ENCODE measurements around the gene NIPBL.

NIPBL gene

DNA sequence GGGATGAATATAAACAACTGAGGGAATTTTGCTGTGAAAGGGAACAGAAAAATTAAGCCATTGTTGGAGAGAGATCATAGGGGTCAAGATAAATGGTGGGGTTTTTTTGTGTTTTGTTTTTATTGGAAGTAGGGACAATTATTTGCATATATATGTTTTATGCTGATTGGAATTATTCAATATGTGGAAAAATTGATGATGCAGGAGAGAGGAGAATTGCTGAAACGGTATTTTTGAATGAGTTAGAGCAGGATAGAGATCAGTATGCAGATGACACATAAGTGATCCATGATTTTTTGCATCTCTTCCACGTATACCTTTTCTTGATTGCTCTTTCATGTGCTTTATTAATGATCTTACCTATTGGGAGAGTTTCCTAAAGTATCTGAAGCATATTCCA lies 67.5 kb downstream of the NIPBL start:
- Histone ChIP-seq H3K36me3 (ENCODE audit: insufficient read depth, low read length) (no peaks in the 10 kb centered on the region), H3K4me1 (ENCODE audit: insufficient read depth, low read length, severe bottlenecking) (no peaks in the 10 kb centered on the region), H3K79me2 (ENCODE audit: insufficient read depth, low read length) (peaks cover 75% of the 10 kb centered on the region)

DNA sequence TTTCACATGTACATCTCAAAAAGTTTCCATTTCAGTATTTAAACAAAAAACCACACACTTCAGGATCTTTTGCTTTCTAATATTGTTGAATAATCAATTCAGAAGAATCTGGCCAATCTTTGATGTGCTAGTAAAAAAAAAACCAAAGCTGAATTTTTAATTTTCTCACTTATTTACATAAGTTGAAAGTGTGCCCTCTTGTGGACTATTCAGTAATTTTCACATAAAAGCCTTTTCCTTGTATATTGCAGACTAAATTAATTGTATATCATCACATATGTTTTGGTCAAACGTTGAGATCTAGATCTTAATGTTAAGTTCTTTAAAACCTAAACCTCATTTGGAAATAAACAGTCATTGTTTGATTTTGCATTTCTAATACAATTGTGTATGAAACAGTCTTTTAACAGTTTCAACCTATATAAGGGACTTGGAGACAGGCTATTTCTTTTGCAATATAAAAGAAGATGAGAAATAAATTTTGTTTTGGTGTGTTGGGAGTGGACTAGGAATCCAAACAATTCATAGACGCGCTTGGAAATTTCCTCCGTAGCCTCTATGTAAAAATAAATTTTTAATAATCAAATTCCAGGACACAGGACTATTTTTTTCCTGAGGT lies 68.1 kb downstream of the NIPBL start:
- H4K20me1 ChIP-seq (ENCODE audit: insufficient read depth, low read length): no peaks in the 10 kb centered on the region
- H3K79me2 ChIP-seq (ENCODE audit: insufficient read depth, low read length): peaks cover 75% of the 10 kb centered on the region
- H3K27me3 ChIP-seq (ENCODE audit: insufficient read depth, low read length): no peaks in the 10 kb centered on the region
- no peak overlapping the region for H3K9ac ChIP-seq (ENCODE audit: low read length)
- H2AFZ ChIP-seq (ENCODE audit: low read length): no peak overlapping the region
- H3K9me3 ChIP-seq (ENCODE audit: low read length): no peaks in the 10 kb centered on the region
- no peaks in the 10 kb centered on the region for H3K9me2 ChIP-seq (ENCODE audit: low read depth, low read length)
- TF ChIP-seq, protein P1, sequence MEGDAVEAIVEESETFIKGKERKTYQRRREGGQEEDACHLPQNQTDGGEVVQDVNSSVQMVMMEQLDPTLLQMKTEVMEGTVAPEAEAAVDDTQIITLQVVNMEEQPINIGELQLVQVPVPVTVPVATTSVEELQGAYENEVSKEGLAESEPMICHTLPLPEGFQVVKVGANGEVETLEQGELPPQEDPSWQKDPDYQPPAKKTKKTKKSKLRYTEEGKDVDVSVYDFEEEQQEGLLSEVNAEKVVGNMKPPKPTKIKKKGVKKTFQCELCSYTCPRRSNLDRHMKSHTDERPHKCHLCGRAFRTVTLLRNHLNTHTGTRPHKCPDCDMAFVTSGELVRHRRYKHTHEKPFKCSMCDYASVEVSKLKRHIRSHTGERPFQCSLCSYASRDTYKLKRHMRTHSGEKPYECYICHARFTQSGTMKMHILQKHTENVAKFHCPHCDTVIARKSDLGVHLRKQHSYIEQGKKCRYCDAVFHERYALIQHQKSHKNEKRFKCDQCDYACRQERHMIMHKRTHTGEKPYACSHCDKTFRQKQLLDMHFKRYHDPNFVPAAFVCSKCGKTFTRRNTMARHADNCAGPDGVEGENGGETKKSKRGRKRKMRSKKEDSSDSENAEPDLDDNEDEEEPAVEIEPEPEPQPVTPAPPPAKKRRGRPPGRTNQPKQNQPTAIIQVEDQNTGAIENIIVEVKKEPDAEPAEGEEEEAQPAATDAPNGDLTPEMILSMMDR (IDR thresholded peaks at IDR 0.05; ENCODE audit: low read length): peak; percentile 65
- TF ChIP-seq EZH2 (IDR thresholded peaks at IDR 0.05; ENCODE audit: borderline replicate concordance, low read length): no peak
- no peak overlapping the region for H3K27ac ChIP-seq (ENCODE audit: low read depth, low read length, poor library complexity, severe bottlenecking)
- H3K4me1 ChIP-seq (ENCODE audit: insufficient read depth, low read length, severe bottlenecking): peaks cover 5% of the 10 kb centered on the region
- no peaks in the 10 kb centered on the region for H3K36me3 ChIP-seq (ENCODE audit: insufficient read depth, low read length)
- H3K4me2 ChIP-seq (ENCODE audit: low read length): no peak overlapping the region
- H3F3A ChIP-seq (ENCODE audit: insufficient read depth, low read length): no peaks in the 10 kb centered on the region
- no peak overlapping the region for H3K4me3 ChIP-seq (ENCODE audit: low read depth, low read length, poor library complexity, severe bottlenecking)

More for the DNA sequence above, 67.5 kb downstream of the NIPBL start:
- H3K27me3 ChIP-seq (ENCODE audit: insufficient read depth, low read length): no peaks in the 10 kb centered on the region
- H3F3A ChIP-seq (ENCODE audit: insufficient read depth, low read length): no peaks in the 10 kb centered on the region
- TF ChIP-seq, protein P1 (IDR thresholded peaks at IDR 0.05; ENCODE audit: low read length): no peak
- no peak for TF ChIP-seq EZH2 (IDR thresholded peaks at IDR 0.05; ENCODE audit: borderline replicate concordance, low read length)
- H3K4me2 ChIP-seq (ENCODE audit: low read length): no peak overlapping the region
- no peak overlapping the region for H3K9ac ChIP-seq (ENCODE audit: low read length)
- no peaks in the 10 kb centered on the region for H3K9me2 ChIP-seq (ENCODE audit: low read depth, low read length)
- no peaks in the 10 kb centered on the region for H4K20me1 ChIP-seq (ENCODE audit: insufficient read depth, low read length)
- no peak overlapping the region for H3K27ac ChIP-seq (ENCODE audit: low read depth, low read length, poor library complexity, severe bottlenecking)
- H2AFZ ChIP-seq (ENCODE audit: low read length): no peak overlapping the region
- no peak overlapping the region for H3K4me3 ChIP-seq (ENCODE audit: low read depth, low read length, poor library complexity, severe bottlenecking)
- no peaks in the 10 kb centered on the region for H3K9me3 ChIP-seq (ENCODE audit: low read length)

DNA sequence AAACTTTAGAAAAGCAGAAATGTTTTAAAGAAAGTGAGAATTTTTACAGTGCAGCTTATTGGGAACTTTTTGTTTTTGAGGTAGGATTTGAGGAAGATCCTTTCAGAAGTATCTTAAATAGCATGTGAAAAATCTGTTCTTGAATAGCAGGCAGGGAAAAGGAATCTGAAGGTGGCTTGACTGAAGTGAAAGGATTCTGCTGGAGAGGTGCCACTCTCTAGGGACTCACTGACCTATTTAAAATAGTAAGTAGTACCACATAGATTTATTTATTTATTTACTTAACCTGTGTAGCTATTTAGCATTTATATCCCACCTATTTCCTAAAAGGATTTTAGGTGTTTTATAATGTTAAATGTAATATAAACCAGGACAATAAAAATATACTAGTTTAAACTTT lies 69.1 kb downstream of the NIPBL start:
- no peaks in the 10 kb centered on the region for H3K9me3 ChIP-seq (ENCODE audit: low read length)
- H3K27ac ChIP-seq (ENCODE audit: low read depth, low read length, poor library complexity, severe bottlenecking): no peak overlapping the region
- H3K9me2 ChIP-seq (ENCODE audit: low read depth, low read length): no peaks in the 10 kb centered on the region
- H3K79me2 ChIP-seq (ENCODE audit: insufficient read depth, low read length): peaks cover 72% of the 10 kb centered on the region
- H2AFZ ChIP-seq (ENCODE audit: low read length): no peak overlapping the region
- H3K27me3 ChIP-seq (ENCODE audit: insufficient read depth, low read length): no peaks in the 10 kb centered on the region
- H3K36me3 ChIP-seq (ENCODE audit: insufficient read depth, low read length): no peaks in the 10 kb centered on the region
- no peak overlapping the region for H3K9ac ChIP-seq (ENCODE audit: low read length)
- peaks cover 11% of the 10 kb centered on the region for H3K4me1 ChIP-seq (ENCODE audit: insufficient read depth, low read length, severe bottlenecking)
- H3F3A ChIP-seq (ENCODE audit: insufficient read depth, low read length): no peaks in the 10 kb centered on the region
- TF ChIP-seq, protein P1 (IDR thresholded peaks at IDR 0.05; ENCODE audit: low read length): no peak
- no peak for TF ChIP-seq EZH2 (IDR thresholded peaks at IDR 0.05; ENCODE audit: borderline replicate concordance, low read length)
- no peak overlapping the region for H3K4me2 ChIP-seq (ENCODE audit: low read length)
- H3K4me3 ChIP-seq (ENCODE audit: low read depth, low read length, poor library complexity, severe bottlenecking): no peak overlapping the region
- H4K20me1 ChIP-seq (ENCODE audit: insufficient read depth, low read length): no peaks in the 10 kb centered on the region
